ENCODE data around the gene MAPRE2. TPM values are rescaled to one million over a fixed set of nuclear protein-coding genes. Genes with fewer than 3 reads are reported as not detected.

The MAPRE2 gene
- total and polyA plus RNA-seq, 4 donors = 12.5 to 57.8 (median 19.8) TPM

GRCh38 chr18:35159782-35160181 lies 118.6 kb downstream of the MAPRE2 start:
- TF ChIP-seq CTCF (IDR thresholded peaks at IDR 0.05; ENCODE audit: control extremely low read depth, extremely low read depth) = no peak
- no peak overlapping the region for H3K27ac ChIP-seq (ENCODE audit: low read depth in 1 of 2, low read length in 1 of 2)
- DNase-seq (no peak), ATAC-seq (ENCODE audit: insufficient read depth, low FRiP score) (no peak)
- no peaks in the 10 kb centered on the region for H3K27me3 ChIP-seq (ENCODE audit: control insufficient read depth in 3 of 3, insufficient read depth in 3 of 3, low read length in 2 of 3)
- H3K9me3 ChIP-seq (ENCODE audit: control insufficient read depth in 4 of 4, insufficient read depth in 3 of 4, low read length in 3 of 4) = no peaks in the 10 kb centered on the region
- H3K4me3 ChIP-seq = no peak overlapping the region
- no peak overlapping the region for H3K9ac ChIP-seq (ENCODE audit: insufficient read depth in 1 of 2, low read length in 2 of 2)
- no peaks in the 10 kb centered on the region for H3K36me3 ChIP-seq (ENCODE audit: control insufficient read depth in 4 of 4, insufficient read depth in 4 of 4, low read length in 4 of 4)
- WGBS, 2 donors = 88 to 93% methylated on average over 3 of the region's 3 CpGs
- H3K4me1 ChIP-seq (ENCODE audit: control insufficient read depth in 5 of 5, insufficient read depth in 5 of 5, low read length in 5 of 5) = peaks cover 0 to 8% (median 5%) of the 10 kb centered on the region in 5 donors

GRCh38 chr18:35161485-35161884 lies 120.3 kb downstream of the MAPRE2 start:
- Histone ChIP-seq H3K27ac (ENCODE audit: low read depth in 1 of 2, low read length in 1 of 2) (no peak overlapping the region), H3K36me3 (ENCODE audit: control insufficient read depth in 4 of 4, insufficient read depth in 4 of 4, low read length in 4 of 4) (no peaks in the 10 kb centered on the region), H3K4me3 (no peak overlapping the region), H3K9ac (ENCODE audit: insufficient read depth in 1 of 2, low read length in 2 of 2) (no peak overlapping the region), H3K9me3 (ENCODE audit: control insufficient read depth in 4 of 4, insufficient read depth in 3 of 4, low read length in 3 of 4) (no peaks in the 10 kb centered on the region), H3K27me3 (ENCODE audit: control insufficient read depth in 3 of 3, insufficient read depth in 3 of 3, low read length in 2 of 3) (no peaks in the 10 kb centered on the region), H3K4me1 (ENCODE audit: control insufficient read depth in 5 of 5, insufficient read depth in 5 of 5, low read length in 5 of 5) (peaks cover 0 to 5% (median 0%) of the 10 kb centered on the region in 5 donors)
- ATAC-seq (ENCODE audit: insufficient read depth, low FRiP score) (no peak), DNase-seq (no peak)
- no peak for TF ChIP-seq CTCF (IDR thresholded peaks at IDR 0.05; ENCODE audit: control extremely low read depth, extremely low read depth)
- 90 to 93% methylated on average over 2 of the region's 2 CpGs for WGBS, 2 donors

GRCh38 chr18:35161934-35162333 lies 120.7 kb downstream of the MAPRE2 start:
- peaks cover 0 to 5% (median 0%) of the 10 kb centered on the region in 5 donors for H3K4me1 ChIP-seq (ENCODE audit: control insufficient read depth in 5 of 5, insufficient read depth in 5 of 5, low read length in 5 of 5)
- no peak overlapping the region for H3K27ac ChIP-seq (ENCODE audit: low read depth in 1 of 2, low read length in 1 of 2)
- WGBS, 2 donors = 88 to 89% methylated on average over 3 of the region's 3 CpGs
- no peak for DNase-seq
- H3K36me3 ChIP-seq (ENCODE audit: control insufficient read depth in 4 of 4, insufficient read depth in 4 of 4, low read length in 4 of 4) = no peaks in the 10 kb centered on the region
- no peak overlapping the region for H3K4me3 ChIP-seq
- ATAC-seq (ENCODE audit: insufficient read depth, low FRiP score) = no peak
- H3K9me3 ChIP-seq (ENCODE audit: control insufficient read depth in 4 of 4, insufficient read depth in 3 of 4, low read length in 3 of 4) = no peaks in the 10 kb centered on the region
- TF ChIP-seq CTCF (IDR thresholded peaks at IDR 0.05; ENCODE audit: control extremely low read depth, extremely low read depth) = no peak
- H3K9ac ChIP-seq (ENCODE audit: insufficient read depth in 1 of 2, low read length in 2 of 2) = no peak overlapping the region
- no peaks in the 10 kb centered on the region for H3K27me3 ChIP-seq (ENCODE audit: control insufficient read depth in 3 of 3, insufficient read depth in 3 of 3, low read length in 2 of 3)

GRCh38 chr18:35163014-35163539 lies 121.9 kb downstream of the MAPRE2 start:
- Histone ChIP-seq H3K9ac (ENCODE audit: insufficient read depth in 1 of 2, low read length in 2 of 2) (no peak overlapping the region), H3K4me3 (no peak overlapping the region), H3K27me3 (ENCODE audit: control insufficient read depth in 3 of 3, insufficient read depth in 3 of 3, low read length in 2 of 3) (no peaks in the 10 kb centered on the region), H3K4me1 (ENCODE audit: control insufficient read depth in 5 of 5, insufficient read depth in 5 of 5, low read length in 5 of 5) (peaks cover 0 to 5% (median 0%) of the 10 kb centered on the region in 5 donors), H3K9me3 (ENCODE audit: control insufficient read depth in 4 of 4, insufficient read depth in 3 of 4, low read length in 3 of 4) (no peaks in the 10 kb centered on the region), H3K36me3 (ENCODE audit: control insufficient read depth in 4 of 4, insufficient read depth in 4 of 4, low read length in 4 of 4) (no peaks in the 10 kb centered on the region), H3K27ac (ENCODE audit: low read depth in 1 of 2, low read length in 1 of 2) (no peak overlapping the region)
- DNase-seq = no peak
- no peak for ATAC-seq (ENCODE audit: insufficient read depth, low FRiP score)
- TF ChIP-seq CTCF (IDR thresholded peaks at IDR 0.05; ENCODE audit: control extremely low read depth, extremely low read depth) = no peak
